ENCODE data around the gene AMOTL2.

AMOTL2 gene

GRCh38 chr3:134388292-134388691, 14.0 kb upstream of the AMOTL2 start:
- no peak overlapping the region for H3K4me3 ChIP-seq (ENCODE audit: low read depth, low read length, poor library complexity, severe bottlenecking)
- H3K4me2 ChIP-seq (ENCODE audit: low read length): no peak overlapping the region
- no peak overlapping the region for H3K9ac ChIP-seq (ENCODE audit: low read length)
- no peaks in the 10 kb centered on the region for H4K20me1 ChIP-seq (ENCODE audit: insufficient read depth, low read length)
- no peaks in the 10 kb centered on the region for H3F3A ChIP-seq (ENCODE audit: insufficient read depth, low read length)
- TF ChIP-seq CTCF (IDR thresholded peaks at IDR 0.05; ENCODE audit: low read length) (no peak), EZH2 (IDR thresholded peaks at IDR 0.05; ENCODE audit: borderline replicate concordance, low read length) (no peak)
- no peaks in the 10 kb centered on the region for H3K9me3 ChIP-seq (ENCODE audit: low read length)
- H3K4me1 ChIP-seq (ENCODE audit: insufficient read depth, low read length, severe bottlenecking): no peaks in the 10 kb centered on the region
- H3K36me3 ChIP-seq (ENCODE audit: insufficient read depth, low read length): no peaks in the 10 kb centered on the region
- no peak overlapping the region for H2AFZ ChIP-seq (ENCODE audit: low read length)
- no peaks in the 10 kb centered on the region for H3K9me2 ChIP-seq (ENCODE audit: low read depth, low read length)
- H3K27me3 ChIP-seq (ENCODE audit: insufficient read depth, low read length): 0 out of 2 replicates have a peak, but pooled peaks cover 8% of the 10 kb centered on the region
- H3K79me2 ChIP-seq (ENCODE audit: insufficient read depth, low read length): no peaks in the 10 kb centered on the region
- H3K27ac ChIP-seq (ENCODE audit: low read depth, low read length, poor library complexity, severe bottlenecking): no peak overlapping the region

GRCh38 chr3:134387293-134387692, 13.0 kb upstream of the AMOTL2 start:
- H2AFZ ChIP-seq (ENCODE audit: low read length): no peak overlapping the region
- TF ChIP-seq EZH2 (IDR thresholded peaks at IDR 0.05; ENCODE audit: borderline replicate concordance, low read length): no peak
- no peak for TF ChIP-seq CTCF (IDR thresholded peaks at IDR 0.05; ENCODE audit: low read length)
- no peak overlapping the region for H3K27ac ChIP-seq (ENCODE audit: low read depth, low read length, poor library complexity, severe bottlenecking)

GRCh38 chr3:134384963-134385362, 10.7 kb upstream of the AMOTL2 start:
- no peak overlapping the region for H3K4me3 ChIP-seq (ENCODE audit: low read depth, low read length, poor library complexity, severe bottlenecking)
- no peaks in the 10 kb centered on the region for H3F3A ChIP-seq (ENCODE audit: insufficient read depth, low read length)

More at GRCh38 chr3:134387293-134387692, 13.0 kb upstream of the AMOTL2 start:
- no peaks in the 10 kb centered on the region for H3K79me2 ChIP-seq (ENCODE audit: insufficient read depth, low read length)
- H3K9ac ChIP-seq (ENCODE audit: low read length): no peak overlapping the region
- no peaks in the 10 kb centered on the region for H3K9me2 ChIP-seq (ENCODE audit: low read depth, low read length)
- no peaks in the 10 kb centered on the region for H3F3A ChIP-seq (ENCODE audit: insufficient read depth, low read length)
- no peaks in the 10 kb centered on the region for H3K9me3 ChIP-seq (ENCODE audit: low read length)
- H3K4me1 ChIP-seq (ENCODE audit: insufficient read depth, low read length, severe bottlenecking): no peaks in the 10 kb centered on the region
- no peak overlapping the region for H3K4me2 ChIP-seq (ENCODE audit: low read length)
- H3K27me3 ChIP-seq (ENCODE audit: insufficient read depth, low read length): 0 out of 2 replicates have a peak, but pooled peaks cover 8% of the 10 kb centered on the region
- no peaks in the 10 kb centered on the region for H3K36me3 ChIP-seq (ENCODE audit: insufficient read depth, low read length)
- H4K20me1 ChIP-seq (ENCODE audit: insufficient read depth, low read length): no peaks in the 10 kb centered on the region
- H3K4me3 ChIP-seq (ENCODE audit: low read depth, low read length, poor library complexity, severe bottlenecking): no peak overlapping the region

More at GRCh38 chr3:134384963-134385362, 10.7 kb upstream of the AMOTL2 start:
- TF ChIP-seq EZH2 (IDR thresholded peaks at IDR 0.05; ENCODE audit: borderline replicate concordance, low read length): no peak
- no peak for TF ChIP-seq CTCF (IDR thresholded peaks at IDR 0.05; ENCODE audit: low read length)
- no peaks in the 10 kb centered on the region for H3K79me2 ChIP-seq (ENCODE audit: insufficient read depth, low read length)
- no peaks in the 10 kb centered on the region for H3K9me3 ChIP-seq (ENCODE audit: low read length)
- H3K27ac ChIP-seq (ENCODE audit: low read depth, low read length, poor library complexity, severe bottlenecking): no peak overlapping the region
- no peaks in the 10 kb centered on the region for H3K9me2 ChIP-seq (ENCODE audit: low read depth, low read length)
- 0 out of 2 replicates have a peak, but pooled peaks cover 4% of the 10 kb centered on the region for H3K27me3 ChIP-seq (ENCODE audit: insufficient read depth, low read length)
- H2AFZ ChIP-seq (ENCODE audit: low read length): no peak overlapping the region
- H4K20me1 ChIP-seq (ENCODE audit: insufficient read depth, low read length): no peaks in the 10 kb centered on the region
- H3K36me3 ChIP-seq (ENCODE audit: insufficient read depth, low read length): no peaks in the 10 kb centered on the region
- no peak overlapping the region for H3K4me2 ChIP-seq (ENCODE audit: low read length)
- H3K4me1 ChIP-seq (ENCODE audit: insufficient read depth, low read length, severe bottlenecking): no peaks in the 10 kb centered on the region
- no peak overlapping the region for H3K9ac ChIP-seq (ENCODE audit: low read length)
